ENCODE measurements around the gene MDC1.
"Not testable (repeated sequence)": the region's sequence is repeated elsewhere in the genome, so short reads cannot be mapped to it uniquely, and the experiment has no call there.

Gene MDC1

GRCh38 chr6:30760549-30760948 lies 43.5 kb upstream of the MDC1 start:
- TF ChIP-seq, protein P1, sequence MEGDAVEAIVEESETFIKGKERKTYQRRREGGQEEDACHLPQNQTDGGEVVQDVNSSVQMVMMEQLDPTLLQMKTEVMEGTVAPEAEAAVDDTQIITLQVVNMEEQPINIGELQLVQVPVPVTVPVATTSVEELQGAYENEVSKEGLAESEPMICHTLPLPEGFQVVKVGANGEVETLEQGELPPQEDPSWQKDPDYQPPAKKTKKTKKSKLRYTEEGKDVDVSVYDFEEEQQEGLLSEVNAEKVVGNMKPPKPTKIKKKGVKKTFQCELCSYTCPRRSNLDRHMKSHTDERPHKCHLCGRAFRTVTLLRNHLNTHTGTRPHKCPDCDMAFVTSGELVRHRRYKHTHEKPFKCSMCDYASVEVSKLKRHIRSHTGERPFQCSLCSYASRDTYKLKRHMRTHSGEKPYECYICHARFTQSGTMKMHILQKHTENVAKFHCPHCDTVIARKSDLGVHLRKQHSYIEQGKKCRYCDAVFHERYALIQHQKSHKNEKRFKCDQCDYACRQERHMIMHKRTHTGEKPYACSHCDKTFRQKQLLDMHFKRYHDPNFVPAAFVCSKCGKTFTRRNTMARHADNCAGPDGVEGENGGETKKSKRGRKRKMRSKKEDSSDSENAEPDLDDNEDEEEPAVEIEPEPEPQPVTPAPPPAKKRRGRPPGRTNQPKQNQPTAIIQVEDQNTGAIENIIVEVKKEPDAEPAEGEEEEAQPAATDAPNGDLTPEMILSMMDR (IDR thresholded peaks at IDR 0.05; ENCODE audit: borderline replicate concordance, control extremely low read depth, extremely low read depth, insufficient read depth, missing control alignments), result no peak
- in situ Hi-C loops (cut with MboI; ENCODE audit: low sequenced_read_pairs, unreplicated experiment), result loop anchor here (5.0 kb wide), 1 partner anchor 52 kb away; no protein-coding TSS in a partner anchor
- DNase-seq (ENCODE audit: low spot score), result no peak

DNA sequence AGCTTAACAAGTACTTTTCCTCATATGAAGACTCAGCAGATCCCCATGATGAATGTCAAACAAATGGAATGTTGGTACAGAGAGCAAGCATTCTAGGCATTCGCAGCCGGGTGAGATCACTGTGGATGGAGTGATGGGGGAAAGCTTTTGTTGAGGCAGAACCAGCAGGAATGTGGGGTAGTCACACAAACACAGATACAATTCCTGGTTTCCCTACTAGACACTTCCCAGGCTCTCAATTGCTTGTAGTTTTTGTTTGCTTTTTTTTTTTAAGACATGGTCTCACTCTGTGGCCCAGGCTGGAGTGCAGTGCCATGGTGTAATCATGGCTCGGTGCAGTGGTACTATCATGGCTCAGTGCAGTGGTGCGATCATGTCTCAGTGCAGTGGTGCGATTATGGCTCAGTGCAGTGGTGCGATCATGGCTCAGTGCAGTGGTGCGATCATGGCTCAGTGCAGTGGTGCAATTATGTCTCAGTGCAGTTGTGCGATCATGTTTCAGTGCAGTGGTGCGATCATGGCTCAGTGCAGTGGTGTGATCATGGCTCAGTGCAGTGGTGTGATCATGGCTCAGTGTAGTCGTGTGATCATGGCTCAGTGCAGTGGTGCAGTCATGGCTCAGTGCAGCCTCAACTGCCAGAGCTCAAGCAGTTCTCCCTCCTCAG lies 42.6 kb upstream of the MDC1 start:
- in situ Hi-C loops (cut with MboI; ENCODE audit: low sequenced_read_pairs, unreplicated experiment), result loop anchor here (5.0 kb wide), 1 partner anchor 53 kb away; no protein-coding TSS in a partner anchor
- TF ChIP-seq, protein P1 (IDR thresholded peaks at IDR 0.05; ENCODE audit: borderline replicate concordance, control extremely low read depth, extremely low read depth, insufficient read depth, missing control alignments), result no peak
- DNase-seq (ENCODE audit: low spot score), result no peak

- no peak for DNase-seq (ENCODE audit: low spot score)
- TF ChIP-seq, protein P1 (IDR thresholded peaks at IDR 0.05; ENCODE audit: borderline replicate concordance, control extremely low read depth, extremely low read depth, insufficient read depth, missing control alignments), result no peak
- in situ Hi-C loops (cut with MboI; ENCODE audit: low sequenced_read_pairs, unreplicated experiment), result no loop called here
Measured at GRCh38 chr6:30757261-30757904, 40.3 kb upstream of the MDC1 start.

- DNase-seq (ENCODE audit: low spot score); in situ Hi-C loops (cut with MboI; ENCODE audit: low sequenced_read_pairs, unreplicated experiment): not testable (repeated sequence)
Measured at GRCh38 chr6:30756405-30757003, 39.4 kb upstream of the MDC1 start.

GRCh38 chr6:30754631-30755030 lies 37.5 kb upstream of the MDC1 start:
- TF ChIP-seq, protein P1 (IDR thresholded peaks at IDR 0.05; ENCODE audit: borderline replicate concordance, control extremely low read depth, extremely low read depth, insufficient read depth, missing control alignments), result no peak
- in situ Hi-C loops (cut with MboI; ENCODE audit: low sequenced_read_pairs, unreplicated experiment), result no loop called here

GRCh38 chr6:30752157-30752927 lies 35.3 kb upstream of the MDC1 start:
- no peak for DNase-seq (ENCODE audit: low spot score)

More at GRCh38 chr6:30754631-30755030, 37.5 kb upstream of the MDC1 start:
- no peak for DNase-seq (ENCODE audit: low spot score)

More at GRCh38 chr6:30752157-30752927, 35.3 kb upstream of the MDC1 start:
- in situ Hi-C loops (cut with MboI; ENCODE audit: low sequenced_read_pairs, unreplicated experiment), result no loop called here
- TF ChIP-seq, protein P1 (IDR thresholded peaks at IDR 0.05; ENCODE audit: borderline replicate concordance, control extremely low read depth, extremely low read depth, insufficient read depth, missing control alignments), result no peak

Data from GM13976 (cell line).